Loucy (cell line): Measurements from ENCODE around the gene PDK1.
"Not testable (repeated sequence)": the region's sequence is repeated elsewhere in the genome, so short reads cannot be mapped to it uniquely, and the experiment has no call there.

Experiments used
- H2AFZ ChIP-seq: fragments of 200-600 bp; sonication (generic); 2 replicates; pipeline ENCODE4 v1.6.0; 2016; ENCODE audit warnings: antibody characterized with exemption, mild to moderate bottlenecking, low read length, moderate library complexity
- H3F3A ChIP-seq: fragments of 200-600 bp; 2 replicates; pipeline ENCODE4 v1.6.0; 2016; ENCODE audit warnings: antibody characterized with exemption, low read depth, mild to moderate bottlenecking
- H3K27me3 ChIP-seq: fragments of 200-600 bp; sonication (generic); 2 replicates; pipeline ENCODE4 v1.6.1; 2014; ENCODE audit warnings: low read length, mild to moderate bottlenecking; ENCODE audit not compliant: insufficient read depth, poor library complexity, severe bottlenecking
- H3K36me3 ChIP-seq: fragments of 200-600 bp; sonication (generic); 2 replicates; pipeline ENCODE4 v1.6.1; 2016; ENCODE audit warnings: low read length; ENCODE audit not compliant: insufficient read depth
- H3K4me1 ChIP-seq: fragments of 200-600 bp; sonication (generic); 2 replicates; pipeline ENCODE4 v1.5.1; 2014; ENCODE audit warnings: low read length, mild to moderate bottlenecking; ENCODE audit not compliant: insufficient read depth, poor library complexity, severe bottlenecking
- H3K4me2 ChIP-seq: fragments of 200-600 bp; sonication (generic); 2 replicates; pipeline ENCODE4 v1.6.0; 2014; ENCODE audit warnings: antibody characterized with exemption, low read length, low read depth, mild to moderate bottlenecking; ENCODE audit not compliant: poor library complexity, severe bottlenecking
- H3K4me3 ChIP-seq: fragments of 200-600 bp; sonication (generic); 2 replicates; pipeline ENCODE4 v1.5.1; 2014; ENCODE audit warnings: low read length, mild to moderate bottlenecking, mixed read lengths; ENCODE audit not compliant: poor library complexity, severe bottlenecking
- H3K79me2 ChIP-seq: fragments of 200-600 bp; sonication (generic); 2 replicates; pipeline ENCODE4 v1.6.1; 2014; ENCODE audit warnings: low read length; ENCODE audit not compliant: insufficient read depth
- H3K9ac ChIP-seq: fragments of 200-600 bp; sonication (generic); 2 replicates; pipeline ENCODE4 v1.6.0; 2014; ENCODE audit warnings: mild to moderate bottlenecking, low read depth, low read length, moderate library complexity; ENCODE audit not compliant: poor library complexity, severe bottlenecking
- H3K9me2 ChIP-seq: fragments of 200-600 bp; sonication (generic); replicated peaks from 2 replicates; pipeline ENCODE4 v1.6.1; 2016; ENCODE audit warnings: low read depth, low read length, mixed read lengths
- H3K9me3 ChIP-seq: fragments of 200-600 bp; sonication (generic); 2 replicates; pipeline ENCODE4 v1.6.1; 2014; ENCODE audit warnings: mild to moderate bottlenecking, antibody characterized with exemption, low read length, low read depth; ENCODE audit not compliant: insufficient read depth
- H4K20me1 ChIP-seq: fragments of 200-600 bp; sonication (generic); 2 replicates; pipeline ENCODE4 v1.6.0; 2014; ENCODE audit warnings: antibody characterized with exemption, low read length, mild to moderate bottlenecking; ENCODE audit not compliant: insufficient read depth, poor library complexity, severe bottlenecking
- CTCF ChIP-seq: fragments of 200-600 bp; sonication (generic); conservative IDR thresholded peaks from 2 replicates; pipeline ENCODE4 v1.5.1; 2014; ENCODE audit warnings: mild to moderate bottlenecking, antibody characterized with exemption, low read length
- EZH2phosphoT487 ChIP-seq: fragments of 200-600 bp; IDR thresholded peaks from 2 replicates; pipeline ENCODE4 v1.6.1; 2018; ENCODE audit warnings: antibody characterized with exemption, mild to moderate bottlenecking, moderate library complexity, borderline replicate concordance

Gene PDK1

GRCh38 chr2:172580544-172580943, 24.7 kb downstream of the PDK1 start:
- H3K79me2 ChIP-seq = peaks cover 11% of the 10 kb centered on the region; the same call in 1 of the 2 replicates
- no peak for TF ChIP-seq EZH2phosphoT487
- no peak for TF ChIP-seq CTCF
- no peak overlapping the region for H3K4me2 ChIP-seq
- peaks cover 26% of the 10 kb centered on the region for H3K9me3 ChIP-seq
- no peaks in the 10 kb centered on the region for H3F3A ChIP-seq
- no peaks in the 10 kb centered on the region for H3K9me2 ChIP-seq
- no peaks in the 10 kb centered on the region for H4K20me1 ChIP-seq
- H3K27me3 ChIP-seq = peaks cover 29% of the 10 kb centered on the region
- H3K4me3 ChIP-seq = no peak overlapping the region
- H2AFZ ChIP-seq = no peak overlapping the region
- peaks cover 40% of the 10 kb centered on the region; the same call in 1 of the 2 replicates for H3K36me3 ChIP-seq
- H3K4me1 ChIP-seq = no peaks in the 10 kb centered on the region
- H3K9ac ChIP-seq = no peak overlapping the region

- peaks cover 24% of the 10 kb centered on the region for H3K9me3 ChIP-seq
- no peaks in the 10 kb centered on the region for H4K20me1 ChIP-seq
- H3K79me2 ChIP-seq = peaks cover 11% of the 10 kb centered on the region; the same call in 1 of the 2 replicates
- H3K27me3 ChIP-seq = peaks cover 29% of the 10 kb centered on the region
- H3K4me3 ChIP-seq = no peak overlapping the region
- no peak overlapping the region for H3K4me2 ChIP-seq
- no peak overlapping the region for H2AFZ ChIP-seq
- peaks cover 6% of the 10 kb centered on the region for H3K4me1 ChIP-seq
- no peaks in the 10 kb centered on the region for H3F3A ChIP-seq
- H3K36me3 ChIP-seq = peaks cover 36% of the 10 kb centered on the region; the same call in 1 of the 2 replicates
- TF ChIP-seq EZH2phosphoT487 (no peak), CTCF (no peak)
- no peaks in the 10 kb centered on the region for H3K9me2 ChIP-seq
- no peak overlapping the region for H3K9ac ChIP-seq
Observed at GRCh38 chr2:172582656-172583055, 26.8 kb downstream of the PDK1 start.

GRCh38 chr2:172586245-172586891, 30.5 kb downstream of the PDK1 start:
- Histone ChIP-seq H3K9me2 (no peaks in the 10 kb centered on the region), H3K36me3 (peaks cover 46% of the 10 kb centered on the region), H3K27me3 (peaks cover 40% of the 10 kb centered on the region), H4K20me1 (peaks cover 5% of the 10 kb centered on the region), H3K4me2 (no peak overlapping the region), H3F3A (no peaks in the 10 kb centered on the region), H3K9me3 (no peaks in the 10 kb centered on the region; the same call in 1 of the 2 replicates), H2AFZ (no peak overlapping the region), H3K79me2 (no peaks in the 10 kb centered on the region), H3K4me3 (no peak overlapping the region), H3K4me1 (peaks cover 6% of the 10 kb centered on the region), H3K9ac (no peak overlapping the region)
- peak; percentile 65; the same call in 1 of the 2 replicates for TF ChIP-seq EZH2phosphoT487
- no peak for TF ChIP-seq CTCF

- Histone ChIP-seq H3K27me3 (peaks cover 40% of the 10 kb centered on the region), H3K36me3 (peaks cover 37% of the 10 kb centered on the region)
- H3K79me2 ChIP-seq, H3K4me2 ChIP-seq, H4K20me1 ChIP-seq, H3K4me3 ChIP-seq, H3F3A ChIP-seq, H3K9me2 ChIP-seq, H3K9me3 ChIP-seq, H2AFZ ChIP-seq, H3K4me1 ChIP-seq, H3K9ac ChIP-seq: not testable (repeated sequence)
Observed at GRCh38 chr2:172587231-172587630, 31.3 kb downstream of the PDK1 start.
